ENCODE results near the gene OR11A1.

OR11A1 gene

DNA sequence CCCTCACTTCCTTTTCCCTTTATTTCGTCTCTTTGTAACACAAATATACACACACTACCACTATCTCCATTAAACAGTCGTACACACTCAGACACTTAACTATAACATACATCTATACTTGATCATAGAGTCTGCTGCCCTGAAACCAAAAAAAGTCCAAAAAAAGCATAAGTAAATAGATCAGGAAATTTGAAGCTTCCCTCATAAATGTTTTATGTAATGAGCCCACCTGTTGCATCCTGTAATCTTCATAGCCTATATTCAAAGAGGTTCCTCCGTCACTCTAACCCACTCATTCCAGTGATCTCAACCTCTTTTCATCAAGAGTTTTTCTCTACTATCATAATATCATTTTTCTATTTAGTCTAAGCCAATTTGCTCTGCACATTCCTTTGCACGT, 68.3 kb downstream of the OR11A1 start:
- DNase-seq (ENCODE audit: low spot score) = no peak

DNA sequence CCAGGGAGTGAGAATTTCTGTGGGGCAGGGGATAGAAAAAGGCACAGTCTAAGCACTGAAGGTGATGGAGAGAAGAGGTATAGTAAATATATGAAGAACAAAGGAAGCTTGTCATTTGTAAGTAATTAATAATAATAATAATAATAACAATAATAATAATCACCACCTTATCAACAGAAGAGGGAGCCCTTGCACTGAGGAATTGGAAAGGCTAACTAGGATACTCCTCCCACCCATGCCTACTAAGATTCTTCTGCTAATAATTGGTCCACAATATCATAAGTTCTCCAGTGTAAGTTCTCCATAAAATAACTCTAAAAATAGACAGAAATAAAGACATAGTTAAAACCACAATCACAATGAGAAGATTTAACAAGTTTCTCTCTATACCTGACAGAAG, 80.9 kb downstream of the OR11A1 start:
- DNase-seq (ENCODE audit: low spot score) = no peak
